Panc1 (cell line): Measurements from ENCODE around the gene IDI1. TPM values are rescaled to one million over a fixed set of nuclear protein-coding genes. Genes with fewer than 3 reads are reported as not detected.
A peak's percentile ranks its signal among the peaks of the same experiment; 100 is the strongest.

Experiments used
- ATAC-seq: fragments of 200-7000 bp; cut with Tn5 transposase; 2 replicates; pipeline ENCODE4 v1.9.1; 2020; ENCODE audit warnings: mild to moderate bottlenecking, moderate library complexity
- BruUV-seq: library from RNA; stranded (reverse); fragments of 400-500 nt; replicated peaks from 2 replicates; lab custom pipeline; 2021; lab: Mats Ljungman, UMichigan
- CTCF ChIA-PET: fragments of 300-600 bp; sonication (Branson Sonifier 250); formaldehyde crosslinking; loops from one replicate; lab custom pipeline; 2022; ENCODE audit warnings: antibody characterized with exemption; lab: Charles Lee
- POLR2A ChIA-PET: fragments of 300-600 bp; sonication (Branson Sonifier 250); formaldehyde crosslinking; loops from one replicate; lab custom pipeline; 2022; ENCODE audit warnings: antibody characterized with exemption; lab: Charles Lee
- DNase-seq: peaks from one replicate; pipeline ENCODE4 v3.0.0-alpha.2; 2010; ENCODE audit warnings: low read depth, low spot score
- H3K27ac ChIP-seq: 2 replicates; pipeline ENCODE4 v1.5.1; 2011; ENCODE audit warnings: mild to moderate bottlenecking, low read length, inconsistent platforms
- H3K27me3 ChIP-seq: fragments of 200-500 bp; sonication (Bioruptor generic); 2 replicates; pipeline ENCODE4 v1.6.0; 2014; ENCODE audit warnings: low read length, inconsistent platforms; ENCODE audit not compliant: control insufficient read depth, insufficient read depth
- H3K36me3 ChIP-seq: fragments of 200-500 bp; sonication (Bioruptor generic); 2 replicates; pipeline ENCODE4 v1.5.1; 2014; ENCODE audit warnings: inconsistent platforms, mild to moderate bottlenecking, low read length, moderate library complexity; ENCODE audit not compliant: control insufficient read depth, insufficient read depth
- H3K4me1 ChIP-seq: 2 replicates; pipeline ENCODE4 v1.5.1; 2011; ENCODE audit warnings: inconsistent platforms, mild to moderate bottlenecking, low read length, moderate library complexity; ENCODE audit not compliant: control insufficient read depth, insufficient read depth
- H3K4me3 ChIP-seq, 2 experiments: 2 replicates each; pipeline ENCODE4 v1.5.1; 2011 to 2012; ENCODE audit warnings: low read depth in 2 of 2, low read length in 2 of 2, mild to moderate bottlenecking in 2 of 2, inconsistent platforms in 1 of 2, moderate library complexity in 1 of 2
- H3K9me3 ChIP-seq: fragments of 200-500 bp; sonication (Bioruptor generic); 2 replicates; pipeline ENCODE4 v1.5.1; 2014; ENCODE audit warnings: low read depth, mild to moderate bottlenecking, inconsistent platforms, low read length, moderate library complexity; ENCODE audit not compliant: control insufficient read depth, insufficient read depth
- CTCF ChIP-seq: fragments of 450-650 bp; IDR thresholded peaks from 2 replicates; pipeline ENCODE4 v1.5.1; 2017; ENCODE audit warnings: mild to moderate bottlenecking
- POLR2AphosphoS5 ChIP-seq: IDR thresholded peaks from 2 replicates; pipeline ENCODE4 v1.6.1; 2012; ENCODE audit warnings: mild to moderate bottlenecking, low read depth, low read length, moderate library complexity
- REST ChIP-seq, 2 experiments: IDR thresholded peaks; 2 replicates each; pipeline ENCODE4 v1.6.1; 2011 to 2012; ENCODE audit warnings: low read depth in 2 of 2, control low read depth in 1 of 2, low read length in 1 of 2, mild to moderate bottlenecking in 1 of 2, moderate library complexity in 1 of 2; ENCODE audit not compliant: insufficient read depth in 1 of 2
- SIN3A ChIP-seq: IDR thresholded peaks from 2 replicates; pipeline ENCODE4 v1.6.1; 2012; ENCODE audit warnings: low read depth, mild to moderate bottlenecking, low read length, moderate library complexity, borderline replicate concordance; ENCODE audit not compliant: insufficient read depth
- TCF7L2 ChIP-seq: IDR thresholded peaks from 2 replicates; pipeline ENCODE4 v1.6.1; 2011; ENCODE audit warnings: mild to moderate bottlenecking, low read depth, low read length, inconsistent platforms
- in situ Hi-C: cut with HindIII; loops from 2 replicates; pipeline ENCODE4 v1.10.0; 2016; ENCODE audit warnings: low sequenced_read_pairs, low pct_unique_long_range_greater_than_20kb
- intact Hi-C: fragments of 100-400 bp; cut with micrococcal nuclease; formaldehyde crosslinking; loops from one replicate; pipeline ENCODE4 v1.10.0; 2022; ENCODE audit not compliant: unreplicated experiment
- total RNA-seq: library from RNA; stranded (reverse); gene quantifications from one replicate; pipeline ENCODE4 v1.2.1, GENCODE V29; 2021; ENCODE audit not compliant: unreplicated experiment

IDI1 gene
- total RNA-seq, 1 experiment from 2014 or later = 47.9 TPM

GRCh38 chr10:1047937-1048336 is 982 bp downstream of the IDI1 start:
- ChIA-PET POLR2A (interaction anchor here (0.6 kb wide), 1 partner anchor 127 kb away, joined by 6 read pairs; no protein-coding TSS in a partner anchor), CTCF (no interaction called here)
- intact Hi-C loops = no loop called here
- no peaks in the 10 kb centered on the region for H3K27me3 ChIP-seq
- no peak for DNase-seq
- peaks cover 24% of the 10 kb centered on the region for H3K4me1 ChIP-seq
- peak overlapping the region; percentile 60 to 89 for H3K4me3 ChIP-seq
- peak overlapping the region; percentile 80 for H3K27ac ChIP-seq
- TF ChIP-seq SIN3A = no peak
- TF ChIP-seq REST (IDR thresholded peaks at IDR 0.05; ENCODE audit: insufficient read depth in 1 of 2, low read depth in 2 of 2, low read length in 1 of 2) = no peak
- TF ChIP-seq CTCF = no peak
- TF ChIP-seq POLR2AphosphoS5 = no peak
- no peak for TF ChIP-seq TCF7L2
- no TSS peak for BruUV-seq
- in situ Hi-C loops = no loop called here
- peaks cover 9% of the 10 kb centered on the region for H3K36me3 ChIP-seq
- no peak for ATAC-seq
- no peaks in the 10 kb centered on the region for H3K9me3 ChIP-seq

GRCh38 chr10:1045415-1045814 is 3.5 kb downstream of the IDI1 start:
- H3K36me3 ChIP-seq = peaks cover 27% of the 10 kb centered on the region
- TF ChIP-seq SIN3A = no peak
- no peak for TF ChIP-seq POLR2AphosphoS5
- ChIA-PET CTCF (no interaction called here), POLR2A (interaction anchor here (0.6 kb wide), 2 partner anchors 36 to 63 kb away, joined by 3 to 14 read pairs; no protein-coding TSS in a partner anchor)
- in situ Hi-C loops (no loop called here), intact Hi-C loops (no loop called here)
- ATAC-seq (no peak), DNase-seq (no peak)
- H3K27me3 ChIP-seq = no peaks in the 10 kb centered on the region
- H3K9me3 ChIP-seq = no peaks in the 10 kb centered on the region
- no peak overlapping the region for H3K27ac ChIP-seq
- H3K4me1 ChIP-seq = peaks cover 14% of the 10 kb centered on the region
- no peak overlapping the region for H3K4me3 ChIP-seq
- no TSS peak for BruUV-seq

GRCh38 chr10:1044964-1045363 is 4.0 kb downstream of the IDI1 start:
- ChIA-PET CTCF (no interaction called here), POLR2A (interaction anchor here (0.6 kb wide), 1 partner anchor 36 kb away, joined by 3 read pairs; no protein-coding TSS in a partner anchor)
- Histone ChIP-seq H3K4me1 (peaks cover 13% of the 10 kb centered on the region), H3K9me3 (no peaks in the 10 kb centered on the region), H3K4me3 (no peak overlapping the region), H3K27me3 (no peaks in the 10 kb centered on the region), H3K36me3 (peaks cover 29% of the 10 kb centered on the region), H3K27ac (peak overlapping the region; percentile 17; the same call in 1 of the 2 replicates)
- BruUV-seq = TSS peak; percentile 46
- in situ Hi-C loops = no loop called here
- intact Hi-C loops = no loop called here
- no peak for TF ChIP-seq SIN3A
- no peak for TF ChIP-seq TCF7L2
- TF ChIP-seq CTCF = no peak
- no peak for TF ChIP-seq REST (IDR thresholded peaks at IDR 0.05; ENCODE audit: insufficient read depth in 1 of 2, low read depth in 2 of 2, low read length in 1 of 2)
- no peak for TF ChIP-seq POLR2AphosphoS5
- DNase-seq = no peak
- no peak for ATAC-seq
